GM23248 (cell line): ENCODE results near the gene AGAP1.

Source experiments
- EZH2 ChIP-seq: fragments of 200-600 bp; sonication (generic); IDR thresholded peaks from 2 replicates; pipeline ENCODE4 v1.6.1; 2018; ENCODE audit warnings: antibody characterized with exemption, mild to moderate bottlenecking; ENCODE audit not compliant: insufficient read depth, poor library complexity, severe bottlenecking
- EZH2phosphoT487 ChIP-seq: fragments of 200-600 bp; sonication (generic); IDR thresholded peaks from 2 replicates; pipeline ENCODE4 v1.6.1; 2018; ENCODE audit warnings: antibody characterized with exemption, moderate library complexity, mild to moderate bottlenecking, low read depth; ENCODE audit not compliant: insufficient read depth

GRCh38 chr2:235494716-235495372 is 1.0 kb downstream of the AGAP1 start:
- TF ChIP-seq EZH2 (no peak), EZH2phosphoT487 (no peak)
